ENCODE results near the gene SCYGR3.

Gene SCYGR3, protein sequence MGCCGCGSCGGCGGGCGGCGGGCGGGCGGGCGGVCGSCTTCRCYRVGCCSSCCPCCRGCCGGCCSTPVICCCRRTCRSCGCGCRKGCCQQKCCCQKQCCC

DNA sequence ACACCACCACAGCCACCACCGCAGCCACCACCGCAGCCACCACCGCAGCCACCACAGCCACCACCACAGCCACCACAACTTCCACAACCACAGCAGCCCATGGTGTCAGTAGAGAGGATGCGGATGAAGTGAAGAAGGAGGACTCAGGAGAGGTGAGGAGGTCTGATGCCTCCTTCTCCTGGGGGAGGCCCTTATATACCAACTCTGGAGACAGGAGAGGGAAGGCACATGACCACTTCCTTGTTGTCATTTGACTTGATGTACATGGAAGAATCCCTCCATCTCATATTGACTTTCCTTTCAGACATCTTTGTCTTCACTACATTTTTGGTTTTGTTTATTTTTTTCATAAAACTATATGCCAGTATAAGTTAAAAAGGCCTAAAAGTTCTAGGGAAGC lies at the start of gene SCYGR3:
TSS of gene SCYGR3 (minus strand) at position 101 of the 400 bp plus-strand sequence. CDS start at position 101, 0 bp downstream.
- ATAC-seq: no peak
- DNase-seq: no peak
- Mint-ChIP-seq H3K27ac (no peak within 1 kb of the TSS), H3K36me3 (ENCODE audit: low read depth) (no peaks in the 10 kb centered on the region), H3K27me3 (peaks cover 20% of the 10 kb centered on the region), H3K9me3 (no peaks in the 10 kb centered on the region), H3K4me3 (no peak within 1 kb of the TSS), H3K4me1 (peaks cover 2% of the 10 kb centered on the region)

DNA sequence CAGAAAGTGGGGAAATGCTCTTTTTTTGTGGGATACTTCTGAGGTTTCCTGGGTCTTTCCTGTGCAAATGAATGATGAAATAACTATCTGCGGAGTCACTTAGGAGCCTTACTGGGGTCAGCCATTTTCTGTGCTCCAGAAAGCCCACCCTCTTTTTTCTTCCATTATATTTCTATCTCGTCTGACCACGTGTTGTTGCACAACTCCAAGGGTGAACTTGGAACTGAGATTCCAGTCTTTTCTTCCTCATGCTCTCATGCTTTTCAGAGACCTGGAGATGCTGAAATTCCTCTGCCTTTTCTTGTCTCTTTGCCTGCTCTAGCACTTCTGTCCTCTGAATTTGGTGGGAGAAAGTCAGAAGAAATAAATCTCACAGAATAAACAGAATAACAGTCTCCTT lies 47.2 kb upstream of the SCYGR3 start:
- H3K4me1 Mint-ChIP-seq: no peaks in the 10 kb centered on the region
- H3K36me3 Mint-ChIP-seq (ENCODE audit: low read depth): no peaks in the 10 kb centered on the region
- H3K4me3 Mint-ChIP-seq: no peak overlapping the region
- ATAC-seq (no peak), DNase-seq (no peak)
- peaks cover 3% of the 10 kb centered on the region for H3K27me3 Mint-ChIP-seq
- no peaks in the 10 kb centered on the region for H3K9me3 Mint-ChIP-seq
- H3K27ac Mint-ChIP-seq: no peak overlapping the region

DNA sequence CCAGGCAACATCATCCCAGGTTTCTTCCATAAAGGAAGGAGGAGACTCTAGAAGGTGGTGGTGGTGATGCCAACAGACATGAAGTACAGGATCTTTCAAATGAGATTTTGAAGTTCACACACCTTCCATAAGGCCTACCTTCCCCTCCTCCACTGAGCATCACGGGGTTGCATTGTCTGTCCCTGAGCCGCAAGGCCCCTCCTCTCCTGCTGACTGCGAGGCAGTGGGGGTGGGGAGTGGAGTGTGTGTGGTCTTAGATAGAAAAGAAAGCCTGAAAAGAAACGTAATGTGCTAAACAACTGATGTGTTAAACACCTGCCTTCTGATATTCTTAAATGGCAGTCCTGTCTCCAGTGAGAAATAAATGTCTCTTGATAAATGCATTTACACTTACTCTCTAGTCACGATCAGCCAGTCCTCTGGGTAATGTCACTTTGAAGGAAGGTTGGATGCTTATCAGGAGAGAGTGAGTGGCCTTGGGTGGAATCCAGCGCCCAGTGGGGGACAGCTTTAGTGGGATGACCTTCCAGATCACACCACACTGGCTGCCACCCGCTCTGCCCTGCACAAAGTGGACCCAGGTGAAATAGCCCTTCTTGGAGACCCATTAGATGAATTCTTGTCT lies 46.5 kb upstream of the SCYGR3 start:
- H3K4me1 Mint-ChIP-seq: no peaks in the 10 kb centered on the region
- no peak for DNase-seq
- peaks cover 3% of the 10 kb centered on the region for H3K27me3 Mint-ChIP-seq
- H3K4me3 Mint-ChIP-seq: no peak overlapping the region
- H3K9me3 Mint-ChIP-seq: no peaks in the 10 kb centered on the region
- ATAC-seq: no peak
- H3K27ac Mint-ChIP-seq: no peak overlapping the region
- no peaks in the 10 kb centered on the region for H3K36me3 Mint-ChIP-seq (ENCODE audit: low read depth)

DNA sequence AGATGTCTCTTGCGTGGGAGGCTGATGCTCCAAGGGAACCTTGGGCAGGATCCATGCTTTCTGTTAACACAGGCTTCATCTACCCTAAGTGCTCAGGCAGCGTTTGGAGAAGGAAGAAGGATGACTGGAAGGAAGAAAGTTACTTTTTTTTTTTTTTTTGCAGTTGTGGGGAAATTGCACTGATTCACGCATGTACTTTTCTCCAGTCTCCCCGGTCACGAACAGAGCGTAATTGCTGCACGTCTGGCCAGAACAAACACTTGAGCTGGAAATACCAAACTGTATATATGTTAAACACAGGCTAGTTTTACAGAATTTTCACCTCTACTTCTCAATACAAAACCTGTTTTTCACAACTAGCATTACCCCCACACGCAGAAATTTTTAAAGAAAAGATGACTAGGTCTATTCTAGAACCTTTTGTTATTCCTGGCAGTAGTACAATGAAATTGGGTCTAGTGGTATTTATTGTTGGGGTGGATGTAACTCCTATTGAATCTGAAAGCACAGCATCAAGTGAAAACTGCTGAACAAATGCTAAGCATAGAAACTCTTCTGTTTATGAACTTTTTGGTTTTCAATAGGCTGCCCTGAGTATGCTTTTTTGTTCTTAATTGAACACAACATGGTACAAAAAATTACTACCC lies 42.7 kb upstream of the SCYGR3 start:
- ATAC-seq: no peak
- peaks cover 2% of the 10 kb centered on the region for H3K4me1 Mint-ChIP-seq
- no peak for DNase-seq
- H3K27ac Mint-ChIP-seq: no peak overlapping the region
- H3K27me3 Mint-ChIP-seq: peaks cover 5% of the 10 kb centered on the region
- no peaks in the 10 kb centered on the region for H3K9me3 Mint-ChIP-seq
- H3K36me3 Mint-ChIP-seq (ENCODE audit: low read depth): no peaks in the 10 kb centered on the region
- no peak overlapping the region for H3K4me3 Mint-ChIP-seq

DNA sequence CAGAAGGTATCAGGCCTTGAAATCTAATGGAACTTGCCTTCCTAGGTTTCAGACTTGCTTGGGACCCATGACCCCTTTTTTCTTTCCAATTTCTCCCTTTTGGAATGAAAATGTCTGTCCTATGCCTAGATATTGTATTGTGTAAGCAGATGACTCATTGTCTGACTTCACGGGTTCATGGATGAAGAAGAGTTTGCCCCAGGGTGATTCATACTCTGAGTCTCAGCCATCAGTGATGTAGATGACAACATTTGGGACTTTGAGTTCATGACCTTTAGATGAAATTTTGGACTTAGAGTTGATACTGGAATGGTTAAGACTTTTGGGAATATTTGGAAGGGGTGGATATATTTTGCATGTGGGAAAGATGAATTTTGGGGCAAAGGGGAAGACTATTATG lies 40.8 kb upstream of the SCYGR3 start:
- DNase-seq (no peak), ATAC-seq (peak; percentile 76)
- Mint-ChIP-seq H3K4me1 (peaks cover 2% of the 10 kb centered on the region), H3K4me3 (no peak overlapping the region), H3K36me3 (ENCODE audit: low read depth) (no peaks in the 10 kb centered on the region), H3K9me3 (no peaks in the 10 kb centered on the region), H3K27me3 (peaks cover 5% of the 10 kb centered on the region), H3K27ac (no peak overlapping the region)

DNA sequence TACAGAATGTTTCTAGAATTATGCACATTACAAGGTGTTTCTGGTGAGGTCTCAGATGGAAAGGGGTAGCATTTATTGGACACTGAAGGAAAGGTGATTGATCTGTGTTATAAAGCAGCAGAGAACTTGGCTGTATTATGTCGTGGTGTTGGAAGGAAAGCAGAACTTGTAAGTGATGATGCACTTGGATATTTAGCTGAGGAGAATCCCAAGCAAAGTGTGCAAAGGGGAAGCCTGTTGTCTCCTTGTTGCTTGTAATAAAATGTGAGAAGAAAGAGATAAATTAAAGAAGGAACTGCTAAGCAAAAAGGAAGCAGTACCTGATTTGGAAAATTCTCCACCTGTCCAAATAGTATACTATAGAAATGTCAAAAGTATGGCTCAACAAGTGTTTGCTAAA lies 39.8 kb upstream of the SCYGR3 start:
- DNase-seq (no peak), ATAC-seq (no peak)
- Mint-ChIP-seq H3K27ac (no peak overlapping the region), H3K36me3 (ENCODE audit: low read depth) (no peaks in the 10 kb centered on the region), H3K4me3 (no peak overlapping the region), H3K9me3 (no peaks in the 10 kb centered on the region), H3K4me1 (peaks cover 2% of the 10 kb centered on the region), H3K27me3 (peaks cover 5% of the 10 kb centered on the region)

DNA sequence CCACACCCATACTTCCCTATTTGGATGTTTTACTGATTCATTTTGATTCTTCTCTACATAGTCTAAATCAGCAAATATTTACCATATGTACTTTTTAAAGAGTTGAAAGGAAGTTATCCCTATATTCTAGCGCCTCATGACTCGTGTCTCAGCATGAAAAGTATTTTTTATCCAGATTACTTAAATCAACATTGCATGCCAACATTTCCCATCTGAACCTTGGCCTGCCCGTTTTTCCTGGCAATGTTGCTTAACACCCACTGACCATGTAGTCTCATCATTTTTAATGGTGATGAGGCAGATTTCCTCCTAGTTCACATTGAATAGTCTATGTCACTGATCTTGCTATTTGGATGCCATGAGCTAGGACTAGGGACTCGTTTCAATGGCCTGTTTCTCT lies 38.8 kb upstream of the SCYGR3 start:
- Mint-ChIP-seq H3K27me3 (peaks cover 5% of the 10 kb centered on the region), H3K9me3 (no peaks in the 10 kb centered on the region), H3K36me3 (ENCODE audit: low read depth) (no peaks in the 10 kb centered on the region), H3K4me3 (no peak overlapping the region), H3K4me1 (peaks cover 2% of the 10 kb centered on the region), H3K27ac (no peak overlapping the region)
- ATAC-seq (no peak), DNase-seq (no peak)

DNA sequence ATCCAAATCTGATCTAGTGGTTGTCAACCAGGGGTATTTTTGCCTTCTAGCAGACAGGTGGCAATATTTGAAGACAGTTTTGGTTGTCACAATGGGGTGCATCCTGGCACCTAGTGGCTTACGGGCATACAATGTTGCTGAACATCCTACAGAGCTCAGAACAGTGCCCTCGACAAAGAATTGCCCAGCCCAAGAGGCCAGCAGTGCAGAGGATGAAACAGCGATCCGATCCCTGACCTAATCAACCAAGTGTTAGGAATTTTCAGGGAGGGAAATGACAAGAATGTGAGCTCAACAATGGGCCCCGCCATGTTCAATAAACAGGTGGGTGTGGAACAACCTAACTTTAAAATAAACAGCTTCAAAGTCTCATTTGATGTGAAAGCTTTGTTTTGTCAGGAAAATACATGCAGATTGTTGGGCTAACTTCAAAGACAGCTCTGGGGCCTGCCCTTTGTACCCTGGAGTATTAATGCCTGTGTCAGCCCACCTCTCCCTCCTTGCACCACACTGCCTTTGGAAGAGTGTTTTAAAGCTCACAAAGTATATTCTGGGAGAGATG lies 29.4 kb upstream of the SCYGR3 start:
- Mint-ChIP-seq H3K9me3 (no peaks in the 10 kb centered on the region), H3K4me1 (no peaks in the 10 kb centered on the region), H3K27me3 (peaks cover 6% of the 10 kb centered on the region), H3K27ac (no peak overlapping the region), H3K4me3 (no peak overlapping the region), H3K36me3 (ENCODE audit: low read depth) (no peaks in the 10 kb centered on the region)
- ATAC-seq (no peak), DNase-seq (no peak)

DNA sequence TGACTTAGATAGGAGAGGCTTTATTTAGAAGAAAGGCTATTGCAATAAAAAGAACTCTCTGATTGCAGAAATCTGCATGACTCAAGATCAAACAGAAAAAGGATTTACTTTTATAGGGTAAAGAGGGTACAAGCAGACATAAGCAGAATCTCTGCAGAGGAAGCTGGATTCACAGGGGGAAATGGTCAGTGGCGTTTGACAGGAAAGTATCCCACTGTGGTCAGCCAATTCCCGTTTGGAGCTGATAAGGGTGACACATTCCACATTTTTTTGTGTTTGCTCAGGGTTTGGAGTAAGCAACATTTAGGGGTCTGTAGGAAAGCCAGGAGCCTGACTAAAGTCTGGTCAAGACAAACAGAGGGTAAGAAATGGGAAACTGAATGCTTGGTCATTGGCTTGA lies 28.0 kb upstream of the SCYGR3 start:
- Mint-ChIP-seq H3K27me3 (peaks cover 2% of the 10 kb centered on the region), H3K36me3 (ENCODE audit: low read depth) (no peaks in the 10 kb centered on the region), H3K27ac (no peak overlapping the region), H3K4me1 (no peaks in the 10 kb centered on the region), H3K4me3 (no peak overlapping the region), H3K9me3 (no peaks in the 10 kb centered on the region)
- DNase-seq (no peak), ATAC-seq (no peak)

DNA sequence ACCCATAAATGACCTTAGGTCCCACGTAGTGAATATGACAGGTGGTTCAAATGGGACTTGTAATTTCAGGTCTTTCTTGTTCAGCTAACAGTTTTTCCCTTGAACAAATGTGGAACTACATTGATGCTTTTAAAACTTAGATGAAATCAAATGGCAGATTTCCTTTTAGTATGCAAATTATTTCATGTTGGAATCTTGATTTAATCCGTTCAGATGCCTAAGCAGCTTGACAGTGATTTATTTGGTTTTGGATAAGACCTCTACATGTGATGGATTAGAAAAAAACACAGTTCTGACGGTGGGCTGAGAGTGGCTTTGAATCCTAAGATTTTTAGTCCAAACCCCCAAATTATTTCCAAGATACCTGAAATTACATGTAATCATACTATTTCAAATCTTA lies 19.6 kb upstream of the SCYGR3 start:
- no peak for DNase-seq
- no peak for ATAC-seq
- H3K9me3 Mint-ChIP-seq: no peaks in the 10 kb centered on the region
- H3K4me3 Mint-ChIP-seq: no peak overlapping the region
- H3K27me3 Mint-ChIP-seq: peaks cover 14% of the 10 kb centered on the region
- no peak overlapping the region for H3K27ac Mint-ChIP-seq
- no peaks in the 10 kb centered on the region for H3K4me1 Mint-ChIP-seq
- no peaks in the 10 kb centered on the region for H3K36me3 Mint-ChIP-seq (ENCODE audit: low read depth)

DNA sequence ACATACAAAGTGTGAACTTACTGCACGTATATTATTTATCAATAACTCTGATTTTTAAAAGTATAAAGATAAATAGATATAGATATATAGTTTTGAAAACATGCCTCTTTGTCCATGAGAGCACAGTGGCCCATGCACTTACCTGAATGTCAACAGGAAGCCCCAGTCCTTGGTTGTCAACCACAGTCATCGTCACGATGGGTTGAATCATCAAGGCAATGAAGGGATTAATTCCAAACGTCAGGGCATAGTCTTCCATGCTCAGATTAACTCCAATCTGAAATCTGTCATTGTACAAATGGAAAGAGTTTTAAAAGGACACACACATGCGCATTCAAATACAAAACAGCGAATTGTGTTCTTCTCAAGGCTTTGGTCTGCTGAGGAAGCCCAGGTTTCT lies 18.2 kb upstream of the SCYGR3 start:
- no peak overlapping the region for H3K27ac Mint-ChIP-seq
- peaks cover 21% of the 10 kb centered on the region for H3K27me3 Mint-ChIP-seq
- ATAC-seq (no peak), DNase-seq (no peak)
- H3K36me3 Mint-ChIP-seq (ENCODE audit: low read depth): no peaks in the 10 kb centered on the region
- no peaks in the 10 kb centered on the region for H3K9me3 Mint-ChIP-seq
- no peaks in the 10 kb centered on the region for H3K4me1 Mint-ChIP-seq
- no peak overlapping the region for H3K4me3 Mint-ChIP-seq

DNA sequence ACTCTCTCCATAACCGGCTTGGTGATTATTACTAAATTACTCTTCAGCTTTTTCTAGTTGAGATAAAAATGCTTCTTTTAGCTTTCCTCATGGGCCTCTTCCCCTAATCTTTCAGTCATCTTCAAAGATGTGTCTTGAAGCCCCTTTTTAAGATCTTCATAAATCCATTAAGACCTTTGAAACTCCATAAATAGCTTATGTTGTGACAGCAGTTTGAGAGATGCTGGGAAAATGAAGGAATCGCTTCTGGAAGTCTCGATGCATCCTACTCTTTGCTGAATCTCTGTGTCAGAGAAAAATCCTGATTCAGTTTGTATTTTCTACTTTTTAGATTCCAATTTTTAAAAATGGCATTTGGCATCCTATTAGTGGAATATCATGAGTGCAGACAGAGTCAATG lies 15.7 kb upstream of the SCYGR3 start:
- Mint-ChIP-seq H3K27me3 (peaks cover 21% of the 10 kb centered on the region), H3K4me1 (no peaks in the 10 kb centered on the region), H3K9me3 (no peaks in the 10 kb centered on the region), H3K36me3 (ENCODE audit: low read depth) (no peaks in the 10 kb centered on the region), H3K4me3 (no peak overlapping the region), H3K27ac (no peak overlapping the region)
- DNase-seq (no peak), ATAC-seq (no peak)

DNA sequence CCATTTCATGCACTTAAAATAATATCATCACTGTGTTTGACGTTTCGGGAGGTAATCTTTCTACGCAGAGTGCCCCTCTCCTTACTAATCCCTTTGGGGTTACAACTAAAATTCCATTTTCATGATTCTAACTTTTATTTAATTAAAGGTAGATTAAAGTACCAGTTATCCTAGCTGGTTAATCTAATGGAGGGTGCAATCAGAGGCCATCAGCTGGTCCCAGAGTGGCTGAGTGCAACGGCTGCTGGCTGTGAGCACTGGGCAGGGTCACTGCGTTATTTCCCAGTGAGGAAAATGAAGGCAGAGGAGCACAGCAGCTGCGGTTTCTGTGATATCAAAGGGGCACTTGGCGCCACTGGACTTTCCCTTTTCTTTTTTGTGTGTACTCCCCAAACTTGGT lies 14.8 kb upstream of the SCYGR3 start:
- no peak for ATAC-seq
- H3K9me3 Mint-ChIP-seq: no peaks in the 10 kb centered on the region
- DNase-seq: no peak
- no peaks in the 10 kb centered on the region for H3K4me1 Mint-ChIP-seq
- peaks cover 21% of the 10 kb centered on the region for H3K27me3 Mint-ChIP-seq
- no peak overlapping the region for H3K27ac Mint-ChIP-seq
- no peak overlapping the region for H3K4me3 Mint-ChIP-seq
- no peaks in the 10 kb centered on the region for H3K36me3 Mint-ChIP-seq (ENCODE audit: low read depth)

DNA sequence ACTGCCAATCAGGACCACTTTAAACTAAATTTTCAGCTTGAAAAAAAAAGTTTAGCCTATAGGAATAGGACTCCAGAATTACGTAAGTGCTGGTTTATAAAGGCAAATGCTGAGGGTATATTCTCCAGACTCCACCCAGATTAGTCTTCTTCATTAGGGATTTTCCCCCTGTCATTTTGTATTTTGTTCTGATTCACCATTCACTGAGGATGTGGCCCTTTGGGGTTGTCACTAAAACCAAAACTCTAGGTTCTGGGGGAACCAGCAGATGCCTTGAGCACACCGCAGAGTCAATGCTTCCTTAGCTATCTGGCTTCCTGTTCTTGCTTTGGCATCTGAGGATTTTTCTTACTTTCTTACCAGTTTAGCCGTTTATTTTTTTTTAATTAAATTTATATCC lies 13.1 kb upstream of the SCYGR3 start:
- H3K4me3 Mint-ChIP-seq: no peak overlapping the region
- H3K9me3 Mint-ChIP-seq: no peaks in the 10 kb centered on the region
- H3K27me3 Mint-ChIP-seq: peaks cover 21% of the 10 kb centered on the region
- H3K4me1 Mint-ChIP-seq: no peaks in the 10 kb centered on the region
- H3K36me3 Mint-ChIP-seq (ENCODE audit: low read depth): no peaks in the 10 kb centered on the region
- ATAC-seq: peak; percentile 69
- no peak for DNase-seq
- H3K27ac Mint-ChIP-seq: no peak overlapping the region

DNA sequence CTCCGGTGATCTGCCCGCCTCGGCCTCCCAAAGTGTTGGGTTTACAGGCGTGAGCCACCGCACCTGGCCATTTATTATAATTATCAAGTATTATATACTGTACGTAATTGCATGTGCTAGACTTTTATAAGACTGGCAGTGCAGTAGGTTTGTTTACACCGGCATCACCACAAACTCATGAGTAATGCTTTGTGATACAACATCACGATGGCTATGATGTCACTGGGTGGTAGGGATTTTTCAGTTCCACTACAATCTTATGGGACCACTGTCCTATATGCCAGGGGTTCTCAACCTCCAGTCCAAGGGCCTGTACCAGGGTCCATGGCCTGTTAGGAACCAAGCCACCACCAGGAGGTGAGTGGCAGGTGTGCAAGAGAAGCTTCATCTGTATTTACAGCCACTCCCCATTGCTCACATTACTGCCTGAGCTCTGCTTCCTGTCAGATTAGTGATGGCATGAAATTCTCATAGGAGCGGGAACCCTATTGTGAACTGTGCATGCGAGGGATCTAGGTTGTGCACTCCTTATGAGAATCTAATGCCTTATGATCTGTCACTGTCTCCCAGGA lies 12.0 kb upstream of the SCYGR3 start:
- peaks cover 17% of the 10 kb centered on the region for H3K27me3 Mint-ChIP-seq
- H3K27ac Mint-ChIP-seq: no peak overlapping the region
- H3K36me3 Mint-ChIP-seq (ENCODE audit: low read depth): no peaks in the 10 kb centered on the region
- H3K9me3 Mint-ChIP-seq: no peaks in the 10 kb centered on the region
- DNase-seq: no peak
- no peak overlapping the region for H3K4me3 Mint-ChIP-seq
- no peaks in the 10 kb centered on the region for H3K4me1 Mint-ChIP-seq
- ATAC-seq: no peak

All from activated naive CD8-positive, alpha-beta T cell treated with anti-CD3 and anti-CD28 coated beads, Interleukin-2, amount 50 U/mL, for 24 hours (primary cell).